Panc1 (cell line): Measurements from ENCODE around the gene DHX8. TPM values are rescaled to one million over a fixed set of nuclear protein-coding genes. Genes with fewer than 3 reads are reported as not detected.

Experiments
- ATAC-seq: fragments of 200-7000 bp; cut with Tn5 transposase; 2 replicates; pipeline ENCODE4 v1.9.1; 2020; ENCODE audit warnings: mild to moderate bottlenecking, moderate library complexity
- BruUV-seq: library from RNA; stranded (reverse); fragments of 400-500 nt; replicated peaks from 2 replicates; lab custom pipeline; 2021; lab: Mats Ljungman, UMichigan
- CTCF ChIA-PET: fragments of 300-600 bp; sonication (Branson Sonifier 250); formaldehyde crosslinking; loops from one replicate; lab custom pipeline; 2022; ENCODE audit warnings: antibody characterized with exemption; lab: Charles Lee
- POLR2A ChIA-PET: fragments of 300-600 bp; sonication (Branson Sonifier 250); formaldehyde crosslinking; loops from one replicate; lab custom pipeline; 2022; ENCODE audit warnings: antibody characterized with exemption; lab: Charles Lee
- DNase-seq: peaks from one replicate; pipeline ENCODE4 v3.0.0-alpha.2; 2010; ENCODE audit warnings: low read depth, low spot score
- H3K27ac ChIP-seq: 2 replicates; pipeline ENCODE4 v1.5.1; 2011; ENCODE audit warnings: mild to moderate bottlenecking, low read length, inconsistent platforms
- H3K27me3 ChIP-seq: fragments of 200-500 bp; sonication (Bioruptor generic); 2 replicates; pipeline ENCODE4 v1.6.0; 2014; ENCODE audit warnings: low read length, inconsistent platforms; ENCODE audit not compliant: control insufficient read depth, insufficient read depth
- H3K36me3 ChIP-seq: fragments of 200-500 bp; sonication (Bioruptor generic); 2 replicates; pipeline ENCODE4 v1.5.1; 2014; ENCODE audit warnings: inconsistent platforms, mild to moderate bottlenecking, low read length, moderate library complexity; ENCODE audit not compliant: control insufficient read depth, insufficient read depth
- H3K4me1 ChIP-seq: 2 replicates; pipeline ENCODE4 v1.5.1; 2011; ENCODE audit warnings: inconsistent platforms, mild to moderate bottlenecking, low read length, moderate library complexity; ENCODE audit not compliant: control insufficient read depth, insufficient read depth
- H3K4me3 ChIP-seq, 2 experiments: 2 replicates each; pipeline ENCODE4 v1.5.1; 2011 to 2012; ENCODE audit warnings: low read depth in 2 of 2, low read length in 2 of 2, mild to moderate bottlenecking in 2 of 2, inconsistent platforms in 1 of 2, moderate library complexity in 1 of 2
- H3K9me3 ChIP-seq: fragments of 200-500 bp; sonication (Bioruptor generic); 2 replicates; pipeline ENCODE4 v1.5.1; 2014; ENCODE audit warnings: low read depth, mild to moderate bottlenecking, inconsistent platforms, low read length, moderate library complexity; ENCODE audit not compliant: control insufficient read depth, insufficient read depth
- POLR2AphosphoS5 ChIP-seq: IDR thresholded peaks from 2 replicates; pipeline ENCODE4 v1.6.1; 2012; ENCODE audit warnings: mild to moderate bottlenecking, low read depth, low read length, moderate library complexity
- SIN3A ChIP-seq: IDR thresholded peaks from 2 replicates; pipeline ENCODE4 v1.6.1; 2012; ENCODE audit warnings: low read depth, mild to moderate bottlenecking, low read length, moderate library complexity, borderline replicate concordance; ENCODE audit not compliant: insufficient read depth
- TCF7L2 ChIP-seq: IDR thresholded peaks from 2 replicates; pipeline ENCODE4 v1.6.1; 2011; ENCODE audit warnings: mild to moderate bottlenecking, low read depth, low read length, inconsistent platforms
- in situ Hi-C: cut with HindIII; loops from 2 replicates; pipeline ENCODE4 v1.10.0; 2016; ENCODE audit warnings: low sequenced_read_pairs, low pct_unique_long_range_greater_than_20kb
- intact Hi-C: fragments of 100-400 bp; cut with micrococcal nuclease; formaldehyde crosslinking; loops from one replicate; pipeline ENCODE4 v1.10.0; 2022; ENCODE audit not compliant: unreplicated experiment
- total RNA-seq: library from RNA; stranded (reverse); gene quantifications from one replicate; pipeline ENCODE4 v1.2.1, GENCODE V29; 2021; ENCODE audit not compliant: unreplicated experiment
- TF ChIP-seq, protein P1 (sequence below), 2 experiments: IDR thresholded peaks; 2 replicates each; pipeline ENCODE4 v1.6.1; 2011 to 2012; ENCODE audit warnings: low read depth in 2 of 2, control low read depth in 1 of 2, low read length in 1 of 2, mild to moderate bottlenecking in 1 of 2, moderate library complexity in 1 of 2; ENCODE audit not compliant: insufficient read depth in 1 of 2
- TF ChIP-seq, protein P2 (sequence below): fragments of 450-650 bp; IDR thresholded peaks from 2 replicates; pipeline ENCODE4 v1.5.1; 2017; ENCODE audit warnings: mild to moderate bottlenecking

Gene DHX8
- total RNA-seq, 1 experiment from 2014 or later = 45.6 TPM

DNA sequence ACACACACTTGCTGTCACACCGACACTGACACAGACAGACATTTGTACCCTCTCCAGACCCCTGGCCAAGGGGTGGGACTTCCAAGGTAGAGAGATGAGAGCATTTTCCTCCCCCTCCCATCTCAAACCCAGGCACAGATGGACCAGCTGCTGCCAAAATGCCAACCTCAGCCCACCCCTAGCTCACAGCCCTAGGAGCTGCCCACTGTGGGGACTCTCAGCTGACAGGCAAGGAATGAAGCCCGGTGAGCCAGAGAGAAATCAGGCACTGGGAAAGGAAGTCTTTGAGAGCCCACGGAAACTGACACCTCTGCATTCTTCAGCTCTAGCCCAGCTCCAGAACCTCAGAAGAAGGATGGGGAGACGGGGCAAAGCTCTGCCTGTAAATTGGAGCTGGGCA is 59.5 kb downstream of the DHX8 start:
- no peak overlapping the region for H3K27ac ChIP-seq
- no peaks in the 10 kb centered on the region; the same call in 1 of the 2 replicates for H3K36me3 ChIP-seq
- ATAC-seq = no peak
- no peak overlapping the region for H3K4me3 ChIP-seq
- no TSS peak for BruUV-seq
- H3K27me3 ChIP-seq = no peaks in the 10 kb centered on the region
- DNase-seq = no peak
- CTCF ChIA-PET = interaction anchor here (0.6 kb wide), 1 partner anchor 87 kb away, joined by 4 read pairs; no protein-coding TSS in a partner anchor
- no peaks in the 10 kb centered on the region for H3K9me3 ChIP-seq
- intact Hi-C loops = no loop called here
- in situ Hi-C loops = no loop called here
- POLR2A ChIA-PET = no interaction called here
- TF ChIP-seq SIN3A (no peak), POLR2AphosphoS5 (no peak), TCF7L2 (no peak)
- TF ChIP-seq, protein P1, sequence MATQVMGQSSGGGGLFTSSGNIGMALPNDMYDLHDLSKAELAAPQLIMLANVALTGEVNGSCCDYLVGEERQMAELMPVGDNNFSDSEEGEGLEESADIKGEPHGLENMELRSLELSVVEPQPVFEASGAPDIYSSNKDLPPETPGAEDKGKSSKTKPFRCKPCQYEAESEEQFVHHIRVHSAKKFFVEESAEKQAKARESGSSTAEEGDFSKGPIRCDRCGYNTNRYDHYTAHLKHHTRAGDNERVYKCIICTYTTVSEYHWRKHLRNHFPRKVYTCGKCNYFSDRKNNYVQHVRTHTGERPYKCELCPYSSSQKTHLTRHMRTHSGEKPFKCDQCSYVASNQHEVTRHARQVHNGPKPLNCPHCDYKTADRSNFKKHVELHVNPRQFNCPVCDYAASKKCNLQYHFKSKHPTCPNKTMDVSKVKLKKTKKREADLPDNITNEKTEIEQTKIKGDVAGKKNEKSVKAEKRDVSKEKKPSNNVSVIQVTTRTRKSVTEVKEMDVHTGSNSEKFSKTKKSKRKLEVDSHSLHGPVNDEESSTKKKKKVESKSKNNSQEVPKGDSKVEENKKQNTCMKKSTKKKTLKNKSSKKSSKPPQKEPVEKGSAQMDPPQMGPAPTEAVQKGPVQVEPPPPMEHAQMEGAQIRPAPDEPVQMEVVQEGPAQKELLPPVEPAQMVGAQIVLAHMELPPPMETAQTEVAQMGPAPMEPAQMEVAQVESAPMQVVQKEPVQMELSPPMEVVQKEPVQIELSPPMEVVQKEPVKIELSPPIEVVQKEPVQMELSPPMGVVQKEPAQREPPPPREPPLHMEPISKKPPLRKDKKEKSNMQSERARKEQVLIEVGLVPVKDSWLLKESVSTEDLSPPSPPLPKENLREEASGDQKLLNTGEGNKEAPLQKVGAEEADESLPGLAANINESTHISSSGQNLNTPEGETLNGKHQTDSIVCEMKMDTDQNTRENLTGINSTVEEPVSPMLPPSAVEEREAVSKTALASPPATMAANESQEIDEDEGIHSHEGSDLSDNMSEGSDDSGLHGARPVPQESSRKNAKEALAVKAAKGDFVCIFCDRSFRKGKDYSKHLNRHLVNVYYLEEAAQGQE (IDR thresholded peaks at IDR 0.05; ENCODE audit: insufficient read depth in 1 of 2, low read depth in 2 of 2, low read length in 1 of 2) = no peak
- TF ChIP-seq, protein P2, sequence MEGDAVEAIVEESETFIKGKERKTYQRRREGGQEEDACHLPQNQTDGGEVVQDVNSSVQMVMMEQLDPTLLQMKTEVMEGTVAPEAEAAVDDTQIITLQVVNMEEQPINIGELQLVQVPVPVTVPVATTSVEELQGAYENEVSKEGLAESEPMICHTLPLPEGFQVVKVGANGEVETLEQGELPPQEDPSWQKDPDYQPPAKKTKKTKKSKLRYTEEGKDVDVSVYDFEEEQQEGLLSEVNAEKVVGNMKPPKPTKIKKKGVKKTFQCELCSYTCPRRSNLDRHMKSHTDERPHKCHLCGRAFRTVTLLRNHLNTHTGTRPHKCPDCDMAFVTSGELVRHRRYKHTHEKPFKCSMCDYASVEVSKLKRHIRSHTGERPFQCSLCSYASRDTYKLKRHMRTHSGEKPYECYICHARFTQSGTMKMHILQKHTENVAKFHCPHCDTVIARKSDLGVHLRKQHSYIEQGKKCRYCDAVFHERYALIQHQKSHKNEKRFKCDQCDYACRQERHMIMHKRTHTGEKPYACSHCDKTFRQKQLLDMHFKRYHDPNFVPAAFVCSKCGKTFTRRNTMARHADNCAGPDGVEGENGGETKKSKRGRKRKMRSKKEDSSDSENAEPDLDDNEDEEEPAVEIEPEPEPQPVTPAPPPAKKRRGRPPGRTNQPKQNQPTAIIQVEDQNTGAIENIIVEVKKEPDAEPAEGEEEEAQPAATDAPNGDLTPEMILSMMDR = no peak
- peaks cover 9% of the 10 kb centered on the region; the same call in 1 of the 2 replicates for H3K4me1 ChIP-seq

DNA sequence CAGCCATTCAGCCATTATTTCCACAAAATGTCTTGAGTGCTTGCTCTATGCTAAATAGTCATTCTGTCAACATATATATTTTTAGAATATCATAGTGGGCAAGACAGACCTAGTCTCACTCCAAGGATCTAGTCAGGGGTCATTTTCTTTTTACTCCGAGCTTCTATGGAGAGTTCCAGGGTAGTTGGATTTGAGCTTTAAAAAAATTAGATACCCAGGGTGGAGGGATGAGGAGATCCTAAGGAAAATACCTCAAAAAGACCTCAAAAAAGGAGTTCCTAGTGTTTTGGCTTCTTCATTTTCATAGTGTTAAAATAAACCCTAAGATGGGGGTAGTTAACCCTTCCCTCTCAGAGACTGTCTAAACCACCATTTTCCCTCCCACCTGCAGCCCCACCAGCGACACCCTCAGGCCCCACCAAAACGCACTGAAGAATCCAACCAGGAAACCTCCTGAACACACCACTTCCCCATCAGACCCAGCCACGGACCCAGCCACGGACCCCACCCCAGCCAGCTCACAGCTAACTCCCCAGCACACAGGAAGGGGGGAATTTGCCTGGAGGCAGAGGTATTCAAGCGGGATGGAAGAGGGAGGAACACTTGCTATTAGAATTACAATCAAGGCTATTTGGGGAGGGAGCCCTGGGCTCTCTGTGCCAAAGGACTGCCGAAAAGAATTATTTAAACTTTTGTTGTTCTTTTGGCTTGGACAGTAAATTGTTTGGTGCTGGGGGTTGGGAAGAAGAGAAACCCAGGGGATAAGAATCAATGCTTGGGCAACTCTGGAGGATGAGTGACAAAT is 60.2 kb downstream of the DHX8 start:
- no peaks in the 10 kb centered on the region for H3K27me3 ChIP-seq
- in situ Hi-C loops = no loop called here
- ChIA-PET POLR2A (no interaction called here), CTCF (interaction anchor here (0.6 kb wide), 1 partner anchor 87 kb away, joined by 4 read pairs; no protein-coding TSS in a partner anchor)
- no peak for DNase-seq
- no peaks in the 10 kb centered on the region; the same call in 1 of the 2 replicates for H3K36me3 ChIP-seq
- no TSS peak for BruUV-seq
- H3K9me3 ChIP-seq = no peaks in the 10 kb centered on the region
- intact Hi-C loops = no loop called here
- no peak overlapping the region for H3K4me3 ChIP-seq
- TF ChIP-seq POLR2AphosphoS5 (no peak), SIN3A (no peak), TCF7L2 (no peak)
- TF ChIP-seq, protein P1 (IDR thresholded peaks at IDR 0.05; ENCODE audit: insufficient read depth in 1 of 2, low read depth in 2 of 2, low read length in 1 of 2) = no peak
- TF ChIP-seq, protein P2 = no peak
- peaks cover 9% of the 10 kb centered on the region; the same call in 1 of the 2 replicates for H3K4me1 ChIP-seq
- no peak for ATAC-seq
- no peak overlapping the region for H3K27ac ChIP-seq
